Measurements from ENCODE around the gene SLC25A20. TPM values are rescaled to one million over a fixed set of nuclear protein-coding genes. Genes with fewer than 3 reads are reported as not detected.

Gene SLC25A20
- polyA plus RNA-seq, 2 of the 4 experiments (the other 2 are of a cell fraction) = 13.5 to 22.4 TPM

- Histone ChIP-seq H3K4me3 (peak overlapping the region; percentile 69), H3K27ac (peak overlapping the region; percentile 69 to 88), H3K9me3 (no peaks in the 10 kb centered on the region), H3K4me2 (peak overlapping the region; percentile 82), H3K4me1 (peaks cover 13% of the 10 kb centered on the region)
- TF ChIP-seq MAZ (IDR thresholded peaks at IDR 0.05; ENCODE audit: borderline replicate concordance, low read depth, low read length) = no peak
- TF ChIP-seq SREBF2 (IDR thresholded peaks at IDR 0.05) = no peak
- no peak for TF ChIP-seq CTCF (IDR thresholded peaks at IDR 0.05)
- no peak for TF ChIP-seq CHD2 (IDR thresholded peaks at IDR 0.05; ENCODE audit: low read length, partially characterized antibody)
- TF ChIP-seq CBX8 (IDR thresholded peaks at IDR 0.05) = no peak
- TF ChIP-seq EHMT2 (IDR thresholded peaks at IDR 0.05; ENCODE audit: low read depth) = no peak
- TF ChIP-seq PBX3 (IDR thresholded peaks at IDR 0.05) = no peak
- TF ChIP-seq HEYL (CRISPR knock-in tag; IDR thresholded peaks at IDR 0.05) = no peak
- no peak for TF ChIP-seq CHD4 (IDR thresholded peaks at IDR 0.05; ENCODE audit: borderline replicate concordance)
- no peak for TF ChIP-seq SMC3 (IDR thresholded peaks at IDR 0.05)
- TF ChIP-seq RCOR1 (IDR thresholded peaks at IDR 0.05; ENCODE audit: low read depth, low read length) = no peak
- no peak for TF ChIP-seq MYC (IDR thresholded peaks at IDR 0.05; ENCODE audit: borderline replicate concordance, low read length)
- TF ChIP-seq TP53 (CRISPR knock-in tag; IDR thresholded peaks at IDR 0.05) = no peak
- no peak for TF ChIP-seq POLR2A (IDR thresholded peaks at IDR 0.05; ENCODE audit: low read length)
- TF ChIP-seq HMGXB4 (CRISPR knock-in tag; IDR thresholded peaks at IDR 0.05; ENCODE audit: borderline replicate concordance) = no peak
- TF ChIP-seq NR3C1 (IDR thresholded peaks at IDR 0.05) = no peak
- TF ChIP-seq FOXS1 (CRISPR knock-in tag; IDR thresholded peaks at IDR 0.05) = no peak
- TF ChIP-seq EHF (CRISPR knock-in tag; IDR thresholded peaks at IDR 0.05) = no peak
- DNase-seq (ENCODE audit: low read depth in 1 of 2, low spot score in 1 of 2) = no peak
- POLR2A ChIA-PET = interaction anchor here (1.7 kb wide), 1 partner anchor 20 kb away, joined by 8 read pairs; the partner anchor contains the start of gene ARIH2
- WGBS (ENCODE audit: missing lambda C conversion rate) = 74% methylated on average over 4 of the region's 4 CpGs
- ATAC-seq = no peak
- no peak for FAIRE-seq
- CTCF ChIA-PET = no interaction called here
Measured at GRCh38 chr3:48899273-48899672, 591 bp upstream of the SLC25A20 start.

GRCh38 chr3:48897460-48898376, 964 bp downstream of the SLC25A20 start:
- Histone ChIP-seq H3K27ac (peak overlapping the region; percentile 69 to 88), H3K4me3 (peak overlapping the region; percentile 69), H3K4me1 (peaks cover 13% of the 10 kb centered on the region), H3K4me2 (peak overlapping the region; percentile 82), H3K9me3 (no peaks in the 10 kb centered on the region)
- FAIRE-seq = no peak
- 64% methylated on average over 17 of the region's 17 CpGs for WGBS (ENCODE audit: missing lambda C conversion rate)
- peak; percentile 19 to 42; a peak in 4 of 6 replicates for ATAC-seq
- ChIA-PET POLR2A (interaction anchor here (1.2 to 1.7 kb wide), 2 partner anchors 21 to 50 kb away, joined by 4 to 8 read pairs; partner anchors contain the start of genes ARIH2 and PRKAR2A), CTCF (interaction anchor here (0.9 to 1.7 kb wide), 4 partner anchors 21 to 158 kb away, joined by 3 to 4 read pairs (median 3); partner anchors contain the start of genes ARIH2 and PRKAR2A)
- DNase-seq (ENCODE audit: low read depth in 1 of 2, low spot score in 1 of 2) = no peak
- TF ChIP-seq FOSL2 (IDR thresholded peaks at IDR 0.05) (no peak), FOSL2 (CRISPR knock-in tag; IDR thresholded peaks at IDR 0.05) (no peak), ZNF302 (CRISPR knock-in tag; IDR thresholded peaks at IDR 0.05) (no peak), USF2 (IDR thresholded peaks at IDR 0.05) (no peak), EHMT2 (IDR thresholded peaks at IDR 0.05; ENCODE audit: low read depth) (no peak), HDAC2 (IDR thresholded peaks at IDR 0.05) (no peak), HMGXB4 (CRISPR knock-in tag; IDR thresholded peaks at IDR 0.05; ENCODE audit: borderline replicate concordance) (no peak), MYC (IDR thresholded peaks at IDR 0.05; ENCODE audit: borderline replicate concordance, low read length) (no peak), KDM1A (IDR thresholded peaks at IDR 0.05; ENCODE audit: low read depth) (no peak), GATA3 (IDR thresholded peaks at IDR 0.05; ENCODE audit: borderline replicate concordance) (no peak), HOXA7 (CRISPR knock-in tag; IDR thresholded peaks at IDR 0.05) (no peak), NR3C1 (IDR thresholded peaks at IDR 0.05) (no peak)

Data from A549 (cell line).